ENCODE data around the gene CAMTA1.

Gene CAMTA1

GRCh38 chr1:7278045-7278444 is 492.8 kb downstream of the CAMTA1 start:
- no peak for DNase-seq

GRCh38 chr1:7278827-7279765 is 493.8 kb downstream of the CAMTA1 start:
- no peak for DNase-seq

- DNase-seq = no peak
Measured at GRCh38 chr1:7279769-7280168, 494.5 kb downstream of the CAMTA1 start.

- DNase-seq = no peak
Measured at GRCh38 chr1:7280347-7280960, 495.2 kb downstream of the CAMTA1 start.

GRCh38 chr1:7281821-7282220 is 496.6 kb downstream of the CAMTA1 start:
- DNase-seq = no peak

- no peak for DNase-seq
Measured at GRCh38 chr1:7284839-7285435, 499.7 kb downstream of the CAMTA1 start.

- DNase-seq = no peak
Measured at GRCh38 chr1:7285856-7286454, 500.7 kb downstream of the CAMTA1 start.

GRCh38 chr1:7287013-7287412 is 501.8 kb downstream of the CAMTA1 start:
- DNase-seq = no peak

GRCh38 chr1:7288992-7289391 is 503.7 kb downstream of the CAMTA1 start:
- no peak for DNase-seq

GRCh38 chr1:7289694-7290093 is 504.4 kb downstream of the CAMTA1 start:
- DNase-seq = no peak

- DNase-seq = no peak
Measured at GRCh38 chr1:7290971-7291970, 506.0 kb downstream of the CAMTA1 start.

GRCh38 chr1:7292036-7292681 is 506.9 kb downstream of the CAMTA1 start:
- DNase-seq = no peak

GRCh38 chr1:7292714-7293419 is 507.6 kb downstream of the CAMTA1 start:
- no peak for DNase-seq

GRCh38 chr1:7293702-7294629 is 508.7 kb downstream of the CAMTA1 start:
- DNase-seq = no peak

GRCh38 chr1:7294636-7295035 is 509.4 kb downstream of the CAMTA1 start:
- no peak for DNase-seq

- DNase-seq = no peak
Measured at GRCh38 chr1:7295946-7296345, 510.7 kb downstream of the CAMTA1 start.

- DNase-seq = no peak
Measured at GRCh38 chr1:7296968-7297367, 511.7 kb downstream of the CAMTA1 start.

- DNase-seq = no peak
Measured at GRCh38 chr1:7298145-7298544, 512.9 kb downstream of the CAMTA1 start.

GRCh38 chr1:7298749-7299151 is 513.5 kb downstream of the CAMTA1 start:
- no peak for DNase-seq

GRCh38 chr1:7299329-7299799 is 514.1 kb downstream of the CAMTA1 start:
- no peak for DNase-seq

All from effector CD4-positive, alpha-beta T cell (primary cell).